ENCODE results near the gene HDAC3.

GRCh38 chr5:141635646-141636045, 1.0 kb downstream of the HDAC3 start:
- TF ChIP-seq CTCF (conservative IDR thresholded peaks at IDR 0.05; ENCODE audit: low read length), result no peak
- no peak for TF ChIP-seq EZH2phosphoT487 (IDR thresholded peaks at IDR 0.05; ENCODE audit: borderline replicate concordance)

All from Loucy (cell line).